GM12878 (cell line): ENCODE data around the gene BCAR3. TPM values are rescaled to one million over a fixed set of nuclear protein-coding genes. Genes with fewer than 3 reads are reported as not detected.

Experiments
- ATAC-seq: fragments of 200-7000 bp; cut with Tn5 transposase; 3 replicates; pipeline ENCODE4 v1.9.1; 2020; ENCODE audit warnings: mild to moderate bottlenecking, moderate library complexity
- BruUV-seq: library from RNA; stranded (reverse); fragments of 400-500 nt; replicated peaks from 2 replicates; lab custom pipeline; 2021; lab: Mats Ljungman, UMichigan
- CTCF ChIA-PET: fragments of 300-600 bp; sonication (Branson Sonifier 250); formaldehyde crosslinking; extraction: SDS; loops from one replicate; lab custom pipeline; 2021; ENCODE audit warnings: inconsistent platforms; lab: Yijun Ruan, JAX
- POLR2A ChIA-PET: fragments of 350-600 bp; formaldehyde crosslinking; extraction: SDS; loops from one replicate; lab custom pipeline; 2021; ENCODE audit warnings: inconsistent platforms; lab: Charles Lee
- RAD21 ChIA-PET: fragments of 300-600 bp; sonication (Branson Sonifier 250); formaldehyde crosslinking; loops from one replicate; lab custom pipeline; 2023; ENCODE audit warnings: antibody characterized with exemption; ENCODE audit not compliant: unreplicated experiment; lab: Charles Lee
- SMC1A ChIA-PET: fragments of 300-600 bp; sonication (Branson Sonifier 250); formaldehyde crosslinking; loops from one replicate; lab custom pipeline; 2023; ENCODE audit not compliant: unreplicated experiment, uncharacterized antibody; lab: Charles Lee
- DNase-seq: peaks from one replicate; pipeline ENCODE4 v3.0.0-alpha.2; 2011; ENCODE audit warnings: low read depth, low spot score
- FAIRE-seq: peaks from 3 replicates; lab custom pipeline; 2011; peaks lifted over from hg19 to GRCh38; lab: Jason Lieb, UNC
- H2AFZ ChIP-seq: 2 replicates; pipeline ENCODE4 v1.6.0; 2011; ENCODE audit warnings: low read depth, low read length, control low read depth; ENCODE audit not compliant: control insufficient read depth
- H3K27ac ChIP-seq: 2 replicates; pipeline ENCODE4 v1.5.1; 2011; ENCODE audit warnings: control low read depth; ENCODE audit not compliant: control insufficient read depth, insufficient read depth
- H3K27me3 ChIP-seq, 2 experiments: replicated peaks in 1 of 2; 2 replicates each; pipeline versions ENCODE4 v1.6.0 to v1.6.1; 2011; ENCODE audit warnings: low read length in 1 of 2; ENCODE audit not compliant: control insufficient read depth in 2 of 2, insufficient read depth in 2 of 2
- H3K36me3 ChIP-seq, 2 experiments: 2 replicates each; pipeline ENCODE4 v1.5.1; 2011; ENCODE audit warnings: low read length in 1 of 2; ENCODE audit not compliant: control insufficient read depth in 2 of 2, insufficient read depth in 2 of 2
- H3K4me1 ChIP-seq: 2 replicates; pipeline ENCODE4 v1.6.1; 2011; ENCODE audit warnings: mild to moderate bottlenecking, low read length, moderate library complexity, mixed read lengths; ENCODE audit not compliant: control insufficient read depth, insufficient read depth
- H3K4me2 ChIP-seq: 2 replicates; pipeline ENCODE4 v1.6.0; 2011; ENCODE audit warnings: control low read depth; ENCODE audit not compliant: control insufficient read depth, insufficient read depth
- H3K4me3 ChIP-seq: fragments of 200-600 bp; sonication (generic); 2 replicates; pipeline ENCODE4 v1.5.1; 2016
- H3K79me2 ChIP-seq: 2 replicates; pipeline ENCODE4 v1.6.0; 2011; ENCODE audit warnings: low read length; ENCODE audit not compliant: control insufficient read depth, insufficient read depth
- H3K9ac ChIP-seq: 2 replicates; pipeline ENCODE4 v1.8.0; 2011; ENCODE audit warnings: low read length, control low read depth, mixed read lengths; ENCODE audit not compliant: control insufficient read depth, insufficient read depth
- H3K9me3 ChIP-seq: replicated peaks from 3 replicates; pipeline ENCODE4 v1.5.1; 2011; ENCODE audit warnings: mild to moderate bottlenecking, low read length; ENCODE audit not compliant: control insufficient read depth, insufficient read depth
- H4K20me1 ChIP-seq: 2 replicates; pipeline ENCODE4 v1.6.0; 2011; ENCODE audit not compliant: control insufficient read depth, insufficient read depth
- BMI1 ChIP-seq: fragments of 450-650 bp; IDR thresholded peaks from 2 replicates; pipeline ENCODE4 v1.6.1; 2016; ENCODE audit warnings: mild to moderate bottlenecking, moderate library complexity, borderline replicate concordance
- BRCA1 ChIP-seq: IDR thresholded peaks from 2 replicates; pipeline ENCODE4 v1.6.1; 2011; ENCODE audit warnings: low read depth, low read length, improper control_type of control experiment
- CBX5 ChIP-seq: sonication (generic); IDR thresholded peaks from 2 replicates; pipeline ENCODE4 v1.6.1; 2016; ENCODE audit warnings: low read depth, moderate library complexity, mild to moderate bottlenecking, inconsistent platforms
- ESRRA ChIP-seq: IDR thresholded peaks from 2 replicates; pipeline ENCODE4 v1.6.1; 2012; ENCODE audit warnings: mild to moderate bottlenecking, low read length, improper control_type of control experiment
- KDM1A ChIP-seq: fragments of 200-600 bp; sonication (generic); IDR thresholded peaks from 2 replicates; pipeline ENCODE4 v1.6.1; 2016; ENCODE audit warnings: borderline replicate concordance
- MEF2B ChIP-seq: fragments of 450-650 bp; IDR thresholded peaks from 2 replicates; pipeline ENCODE4 v1.6.1; 2018; ENCODE audit warnings: mild to moderate bottlenecking, moderate library complexity; ENCODE audit not compliant: partially characterized antibody, poor library complexity, severe bottlenecking
- MYB ChIP-seq: fragments of 150-350 bp; IDR thresholded peaks from 2 replicates; pipeline ENCODE4 v1.6.1; 2014; ENCODE audit warnings: mild to moderate bottlenecking, low read depth, low read length, borderline replicate concordance
- RCOR1 ChIP-seq: conservative IDR thresholded peaks from 2 replicates; pipeline ENCODE4 v1.6.1; 2012; ENCODE audit warnings: low read depth, low read length, improper control_type of control experiment
- SIX5 ChIP-seq: IDR thresholded peaks from 2 replicates; pipeline ENCODE4 v1.6.1; 2011; ENCODE audit warnings: mild to moderate bottlenecking, low read depth, low read length, moderate library complexity; ENCODE audit not compliant: severe bottlenecking
- SMARCA5 ChIP-seq: fragments of 450-650 bp; IDR thresholded peaks from 2 replicates; pipeline ENCODE4 v1.6.1; 2017; ENCODE audit warnings: mild to moderate bottlenecking
- SREBF2 ChIP-seq: IDR thresholded peaks from 2 replicates; pipeline ENCODE4 v1.6.1; 2012; ENCODE audit warnings: mild to moderate bottlenecking, low read length
- STAT3 ChIP-seq: IDR thresholded peaks from 2 replicates; pipeline ENCODE4 v1.6.1; 2011; ENCODE audit warnings: low read depth, low read length, improper control_type of control experiment
- ZBED1 ChIP-seq: IDR thresholded peaks from 2 replicates; pipeline ENCODE4 v1.6.1; 2016; ENCODE audit warnings: borderline replicate concordance
- ZNF24 ChIP-seq: fragments of 450-650 bp; IDR thresholded peaks from 2 replicates; pipeline ENCODE4 v1.6.1; 2017; ENCODE audit warnings: antibody characterized with exemption, mild to moderate bottlenecking
- WGBS: methylation state at CpG from one replicate; pipeline ENCODE4 v1.1.6; 2016; ENCODE audit warnings: low lambda C conversion rate; ENCODE audit not compliant: insufficient replicate concordance, insufficient coverage; ENCODE audit errors: missing lambda C conversion rate; 5-methylcytosine and 5-hydroxymethylcytosine counted together
- in situ Hi-C: fragments of 300-500 bp; cut with MboI; formaldehyde crosslinking; loops from 9 replicates; pipeline ENCODE4 v1.14.3; 2018; ENCODE audit warnings: mixed read lengths
- intact Hi-C: fragments of 100-400 bp; cut with micrococcal nuclease; formaldehyde crosslinking; loops from one replicate; pipeline ENCODE4 v1.14.2; 2022; ENCODE audit not compliant: unreplicated experiment
- polyA plus RNA-seq, 11 experiments: library from polyadenylated mRNA; depleted of rRNA in 4 of 11; unstranded in 6 of 11; stranded (reverse) in 5 of 11; fragments of >200 nt; fragmentation: Nextera tagmentation in 4 of 11; fragmentation: Illumina TruSeq in 1 of 11; extraction: Ambion mirVana in 4 of 11; extraction: Trizol in 1 of 11; gene quantifications; 1 replicate in 1 of 11; 2 replicates in 10 of 11; pipeline versions ENCODE4 v1.2.1 to v1.2.3, GENCODE V29; 2011 to 2016; ENCODE audit warnings: inconsistent platforms in 2 of 11, missing spikeins in 2 of 11, low read depth in 1 of 11
- total RNA-seq, 4 experiments: library from RNA; depleted of rRNA in 3 of 4; stranded (reverse); fragments of >200 nt in 3 of 4; fragmentation: Illumina TruSeq in 1 of 4; extraction: Trizol in 1 of 4; gene quantifications; 2 replicates each; pipeline versions ENCODE4 v1.2.1 to v1.2.3, GENCODE V29; 2013 to 2021
- TF ChIP-seq, protein P1 (sequence below): fragments of 450-650 bp; IDR thresholded peaks from 2 replicates; pipeline ENCODE4 v1.6.1; 2016; ENCODE audit warnings: mild to moderate bottlenecking
- TF ChIP-seq, protein P2 (sequence below): fragments of 150-350 bp; IDR thresholded peaks from 2 replicates; pipeline ENCODE4 v1.6.1; 2014; ENCODE audit warnings: mild to moderate bottlenecking, low read depth, low read length
- TF ChIP-seq, protein P3 (sequence below): IDR thresholded peaks from 2 replicates; pipeline ENCODE4 v1.6.1; 2012; ENCODE audit warnings: low read depth, low read length, improper control_type of control experiment
- TF ChIP-seq, protein P4 (sequence below): IDR thresholded peaks from 2 replicates; pipeline ENCODE4 v1.6.1; 2012; ENCODE audit warnings: low read depth, low read length, improper control_type of control experiment
- TF ChIP-seq, protein P5 (sequence below): IDR thresholded peaks from 2 replicates; pipeline ENCODE4 v1.6.1; 2011; ENCODE audit warnings: low read depth, low read length, improper control_type of control experiment, borderline replicate concordance

Gene BCAR3
- total and polyA plus RNA-seq, 10 of the 15 experiments (the other 5 are each of a cell fraction or from before 2014, with no cell fraction given) = 1.3 to 6.6 (median 1.8) TPM

DNA sequence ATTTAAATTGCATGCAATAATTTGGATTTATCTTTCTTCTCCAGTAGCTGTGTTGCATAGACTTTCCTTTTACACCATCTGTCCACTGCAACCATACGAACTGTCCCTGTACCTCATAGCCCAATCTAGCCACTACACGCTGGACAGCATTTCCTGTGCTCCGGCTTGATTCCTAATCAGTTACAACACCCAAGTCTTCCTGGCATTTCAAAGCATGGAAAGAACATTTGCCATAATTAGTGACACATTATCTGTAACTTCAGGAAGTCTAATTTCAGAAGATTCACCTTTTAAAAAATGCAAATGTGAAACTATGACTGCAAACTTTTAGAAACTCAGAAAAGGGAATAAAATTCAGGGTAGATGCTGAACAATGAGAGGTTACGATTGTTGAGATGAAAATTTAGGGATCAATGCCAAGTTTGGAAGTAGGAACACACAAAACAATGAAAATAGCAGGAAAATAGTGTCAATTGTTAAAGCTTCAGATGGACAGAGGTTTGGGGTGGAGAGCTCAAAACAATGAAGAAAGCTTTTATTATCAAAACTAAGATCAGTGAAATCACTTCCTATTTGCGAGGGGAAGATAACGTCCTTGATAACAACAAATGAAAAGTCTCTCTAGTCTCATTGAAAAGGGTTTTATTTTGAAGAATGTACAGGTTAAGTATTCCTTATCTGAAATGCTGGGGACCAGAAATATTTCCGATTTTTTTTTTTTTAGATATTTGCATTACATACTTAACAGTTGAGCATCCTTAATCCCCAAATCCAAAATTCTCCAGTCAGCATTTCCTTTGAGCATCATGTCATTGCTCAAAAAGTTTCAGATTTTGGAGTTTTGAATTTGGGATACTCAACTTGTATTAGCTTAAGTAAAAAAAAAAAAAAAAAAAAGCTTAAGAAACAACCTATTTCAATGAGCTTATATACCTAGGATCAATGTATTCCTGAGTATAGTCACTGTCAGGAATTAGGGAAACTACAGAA, 126.5 kb downstream of the BCAR3 start:
- H3K9me3 ChIP-seq = no peaks in the 10 kb centered on the region
- no peaks in the 10 kb centered on the region; a peak in 2 of 4 replicates for H3K27me3 ChIP-seq
- no peaks in the 10 kb centered on the region for H3K79me2 ChIP-seq
- ATAC-seq (no peak), FAIRE-seq (no peak), DNase-seq (no peak)
- H2AFZ ChIP-seq = no peak overlapping the region
- no peaks in the 10 kb centered on the region for H4K20me1 ChIP-seq
- in situ Hi-C loops = no loop called here
- no TSS peak for BruUV-seq
- H3K9ac ChIP-seq = no peak overlapping the region
- no peak overlapping the region for H3K27ac ChIP-seq
- ChIA-PET POLR2A (interaction anchor here (0.6 kb wide), 1 partner anchor 35 kb away, joined by 4 read pairs; no protein-coding TSS in a partner anchor), SMC1A (interaction anchor here (1.1 to 2.8 kb wide), 2 partner anchors 9 to 260 kb away, joined by 3 to 12 read pairs; no protein-coding TSS in a partner anchor), RAD21 (interaction anchor here (0.7 kb wide), 1 partner anchor 8 kb away, joined by 3 read pairs; no protein-coding TSS in a partner anchor), CTCF (interaction anchor here (1.1 kb wide), 3 partner anchors 10 to 251 kb away, joined by 3 read pairs; no protein-coding TSS in a partner anchor)
- H3K4me2 ChIP-seq = no peak overlapping the region
- 43% methylated on average over 7 of the region's 7 CpGs for WGBS
- intact Hi-C loops = no loop called here
- H3K36me3 ChIP-seq = no peaks in the 10 kb centered on the region
- no peak overlapping the region for H3K4me3 ChIP-seq
- H3K4me1 ChIP-seq = no peaks in the 10 kb centered on the region
- TF ChIP-seq BRCA1 = no peak
- TF ChIP-seq, protein P1, sequence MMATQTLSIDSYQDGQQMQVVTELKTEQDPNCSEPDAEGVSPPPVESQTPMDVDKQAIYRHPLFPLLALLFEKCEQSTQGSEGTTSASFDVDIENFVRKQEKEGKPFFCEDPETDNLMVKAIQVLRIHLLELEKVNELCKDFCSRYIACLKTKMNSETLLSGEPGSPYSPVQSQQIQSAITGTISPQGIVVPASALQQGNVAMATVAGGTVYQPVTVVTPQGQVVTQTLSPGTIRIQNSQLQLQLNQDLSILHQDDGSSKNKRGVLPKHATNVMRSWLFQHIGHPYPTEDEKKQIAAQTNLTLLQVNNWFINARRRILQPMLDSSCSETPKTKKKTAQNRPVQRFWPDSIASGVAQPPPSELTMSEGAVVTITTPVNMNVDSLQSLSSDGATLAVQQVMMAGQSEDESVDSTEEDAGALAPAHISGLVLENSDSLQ = no peak
- TF ChIP-seq STAT3 = no peak
- no peak for TF ChIP-seq ZBED1
- TF ChIP-seq, protein P2, sequence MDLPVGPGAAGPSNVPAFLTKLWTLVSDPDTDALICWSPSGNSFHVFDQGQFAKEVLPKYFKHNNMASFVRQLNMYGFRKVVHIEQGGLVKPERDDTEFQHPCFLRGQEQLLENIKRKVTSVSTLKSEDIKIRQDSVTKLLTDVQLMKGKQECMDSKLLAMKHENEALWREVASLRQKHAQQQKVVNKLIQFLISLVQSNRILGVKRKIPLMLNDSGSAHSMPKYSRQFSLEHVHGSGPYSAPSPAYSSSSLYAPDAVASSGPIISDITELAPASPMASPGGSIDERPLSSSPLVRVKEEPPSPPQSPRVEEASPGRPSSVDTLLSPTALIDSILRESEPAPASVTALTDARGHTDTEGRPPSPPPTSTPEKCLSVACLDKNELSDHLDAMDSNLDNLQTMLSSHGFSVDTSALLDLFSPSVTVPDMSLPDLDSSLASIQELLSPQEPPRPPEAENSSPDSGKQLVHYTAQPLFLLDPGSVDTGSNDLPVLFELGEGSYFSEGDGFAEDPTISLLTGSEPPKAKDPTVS = no peak
- TF ChIP-seq MEF2B = no peak
- no peak for TF ChIP-seq MYB
- TF ChIP-seq CBX5 = no peak
- TF ChIP-seq SIX5 = no peak
- no peak for TF ChIP-seq KDM1A
- TF ChIP-seq, protein P3, sequence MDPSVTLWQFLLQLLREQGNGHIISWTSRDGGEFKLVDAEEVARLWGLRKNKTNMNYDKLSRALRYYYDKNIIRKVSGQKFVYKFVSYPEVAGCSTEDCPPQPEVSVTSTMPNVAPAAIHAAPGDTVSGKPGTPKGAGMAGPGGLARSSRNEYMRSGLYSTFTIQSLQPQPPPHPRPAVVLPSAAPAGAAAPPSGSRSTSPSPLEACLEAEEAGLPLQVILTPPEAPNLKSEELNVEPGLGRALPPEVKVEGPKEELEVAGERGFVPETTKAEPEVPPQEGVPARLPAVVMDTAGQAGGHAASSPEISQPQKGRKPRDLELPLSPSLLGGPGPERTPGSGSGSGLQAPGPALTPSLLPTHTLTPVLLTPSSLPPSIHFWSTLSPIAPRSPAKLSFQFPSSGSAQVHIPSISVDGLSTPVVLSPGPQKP = no peak
- TF ChIP-seq, protein P4, sequence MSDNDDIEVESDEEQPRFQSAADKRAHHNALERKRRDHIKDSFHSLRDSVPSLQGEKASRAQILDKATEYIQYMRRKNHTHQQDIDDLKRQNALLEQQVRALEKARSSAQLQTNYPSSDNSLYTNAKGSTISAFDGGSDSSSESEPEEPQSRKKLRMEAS = no peak
- TF ChIP-seq SREBF2 = no peak
- no peak for TF ChIP-seq ESRRA
- no peak for TF ChIP-seq BMI1
- no peak for TF ChIP-seq RCOR1
- TF ChIP-seq ZNF24 = no peak
- TF ChIP-seq, protein P5, sequence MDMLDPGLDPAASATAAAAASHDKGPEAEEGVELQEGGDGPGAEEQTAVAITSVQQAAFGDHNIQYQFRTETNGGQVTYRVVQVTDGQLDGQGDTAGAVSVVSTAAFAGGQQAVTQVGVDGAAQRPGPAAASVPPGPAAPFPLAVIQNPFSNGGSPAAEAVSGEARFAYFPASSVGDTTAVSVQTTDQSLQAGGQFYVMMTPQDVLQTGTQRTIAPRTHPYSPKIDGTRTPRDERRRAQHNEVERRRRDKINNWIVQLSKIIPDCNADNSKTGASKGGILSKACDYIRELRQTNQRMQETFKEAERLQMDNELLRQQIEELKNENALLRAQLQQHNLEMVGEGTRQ = no peak
- no peak for TF ChIP-seq SMARCA5
